ENCODE data around the gene AATF.

DNA sequence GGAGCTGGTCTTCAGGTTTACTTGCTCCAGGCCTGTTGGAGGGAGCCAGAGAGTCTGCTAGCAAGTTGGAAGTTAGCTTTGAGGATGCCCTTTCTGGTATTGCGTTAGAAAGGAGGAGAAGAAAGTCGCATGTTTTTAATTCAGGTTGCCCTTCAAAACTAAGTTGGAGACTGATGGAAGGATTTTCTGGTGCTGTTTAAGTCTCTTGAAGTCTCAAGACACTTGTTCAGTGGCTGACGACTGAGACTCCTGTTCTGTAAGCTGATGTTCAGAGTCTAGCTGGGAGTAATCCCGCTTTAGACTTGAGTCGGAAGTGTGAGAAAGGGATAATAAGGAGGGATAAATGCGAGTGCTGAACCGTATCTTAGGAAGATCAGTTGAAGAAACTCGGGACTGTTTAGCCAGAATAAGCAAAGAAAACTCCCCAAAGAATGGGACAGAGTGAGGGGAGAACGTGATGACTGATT lies 740 bp downstream of the AATF start:
- TF ChIP-seq ZNF384 (IDR thresholded peaks at IDR 0.05) (no peak), L3MBTL2 (conservative IDR thresholded peaks at IDR 0.05) (no peak), FOXM1 (IDR thresholded peaks at IDR 0.05; ENCODE audit: borderline replicate concordance) (no peak), FOXA1 (IDR thresholded peaks at IDR 0.05) (no peak), TARDBP (IDR thresholded peaks at IDR 0.05) (no peak), ARNT (IDR thresholded peaks at IDR 0.05) (no peak), CTBP1 (IDR thresholded peaks at IDR 0.05; ENCODE audit: borderline replicate concordance) (no peak), BHLHE40 (IDR thresholded peaks at IDR 0.05; ENCODE audit: borderline replicate concordance) (no peak)
